Esophagus squamous epithelium (tissue), 5 donors: Measurements from ENCODE around the gene NUDCD3. TPM values are rescaled to one million over a fixed set of nuclear protein-coding genes. Genes with fewer than 3 reads are reported as not detected.

Experiments used
- DNase-seq: peaks from one replicate; lab custom pipeline; 2025; lab: John Stamatoyannopoulos, UW
- H3K27ac ChIP-seq, 4 donors: fragments of 200-600 bp; sonication (generic); one replicate each; pipeline ENCODE4 v1.5.1; 2016 to 2019; ENCODE audit warnings: mild to moderate bottlenecking in 1 of 4
- H3K27me3 ChIP-seq, 4 donors: fragments of 200-600 bp; sonication (generic); 1 replicate in 3 of 4; 2 replicates in 1 of 4; pipeline versions ENCODE4 v1.5.1 to v1.6.0; 2017 to 2021; ENCODE audit warnings: antibody characterized with exemption in 1 of 4
- H3K36me3 ChIP-seq, 3 donors: fragments of 200-600 bp; sonication (generic); one replicate each; pipeline ENCODE4 v1.5.1; 2016 to 2019
- H3K4me1 ChIP-seq, 3 donors: fragments of 200-600 bp; sonication (generic); one replicate each; pipeline ENCODE4 v1.5.1; 2017 to 2019
- H3K4me3 ChIP-seq, 4 donors: fragments of 200-600 bp; sonication (generic); 1 replicate in 3 of 4; 2 replicates in 1 of 4; pipeline ENCODE4 v1.5.1; 2016 to 2019; ENCODE audit warnings: mild to moderate bottlenecking in 2 of 4, moderate library complexity in 1 of 4
- H3K9me3 ChIP-seq, 3 donors: fragments of 200-600 bp; sonication (generic); one replicate each; pipeline ENCODE4 v1.5.1; 2016 to 2019
- POLR2A ChIP-seq, 4 donors: fragments of 450-650 bp; IDR thresholded peaks; one replicate each; pipeline ENCODE4 v1.6.1; 2017; ENCODE audit warnings: antibody characterized with exemption in 4 of 4, mild to moderate bottlenecking in 4 of 4, moderate library complexity in 3 of 4
- WGBS, 2 donors: methylation state at CpG; one replicate each; pipeline ENCODE4 v1.1.5; 2018; 5-methylcytosine and 5-hydroxymethylcytosine counted together
- intact Hi-C: fragments of 100-400 bp; cut with DNase I; formaldehyde crosslinking; loops from one replicate; pipeline ENCODE4 v1.15.0; 2022
- total RNA-seq, 4 donors: library from RNA; depleted of rRNA; stranded (reverse); fragments of >200 nt; gene quantifications; one replicate each; pipeline ENCODE4 v1.1.0, GENCODE V29; 2016
- TF ChIP-seq, protein P1 (sequence below), 6 experiments: fragments of 450-650 bp in 4 of 6; fragments of 200-600 bp in 2 of 6; sonication (generic) in 2 of 6; IDR thresholded peaks; one replicate each; pipeline ENCODE4 v1.5.1; 2016 to 2019; ENCODE audit warnings: antibody characterized with exemption in 6 of 6, mild to moderate bottlenecking in 4 of 6, moderate library complexity in 4 of 6
- donor health status: DM: yes; HTN: yes; CAD: no.

NUDCD3 gene
- total RNA-seq: 10 to 100 TPM; 33.5 to 54.0 (median 47.0) TPM

DNA sequence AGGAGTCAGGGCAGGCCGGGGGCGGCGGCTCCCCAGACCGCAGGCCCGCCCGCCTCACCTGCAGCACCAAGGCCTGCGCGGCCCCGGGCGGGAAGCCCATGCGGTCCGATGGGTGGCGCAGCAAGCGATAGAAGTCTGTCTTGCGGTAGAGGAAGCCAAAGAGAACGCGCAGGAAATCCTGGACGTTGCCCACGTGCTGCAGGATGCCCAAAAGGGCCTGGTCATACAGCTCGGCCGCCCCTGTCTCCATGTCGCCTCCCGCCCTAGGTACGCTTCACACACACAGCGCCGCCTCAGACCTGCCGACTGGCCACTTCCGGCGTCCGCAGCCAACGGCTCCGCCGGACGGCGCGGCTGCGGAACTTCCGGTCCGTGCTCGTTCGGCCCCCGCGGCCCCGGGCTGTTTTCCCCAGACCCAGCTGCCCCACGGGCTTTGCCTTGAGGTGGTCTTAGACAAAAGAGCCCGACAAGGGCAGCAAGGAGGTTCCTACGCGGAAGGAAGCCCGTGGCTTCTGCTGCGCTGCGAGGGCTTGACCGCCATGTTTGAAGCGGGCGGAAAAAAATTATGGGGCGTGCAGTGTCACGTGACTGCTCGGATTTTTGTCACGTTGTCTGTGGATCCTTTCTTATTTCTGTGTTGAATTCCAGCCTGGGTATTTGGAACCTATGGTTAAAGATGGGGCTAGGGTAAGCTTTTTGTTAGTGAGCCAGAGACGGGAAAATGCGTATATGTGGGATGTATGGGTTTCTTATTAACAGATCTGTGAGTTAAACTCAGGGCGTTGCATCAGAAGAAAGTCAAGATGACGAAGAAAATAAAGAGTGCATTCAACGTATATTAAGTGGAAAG, at the start of gene NUDCD3:
NUDCD3 (minus strand) TSS at position 308 of the 850 bp plus-strand sequence; CDS start at position 250, 58 bp downstream.
- Histone ChIP-seq H3K9me3 (no peaks in the 10 kb centered on the region), H3K27ac (peak within 1 kb of the TSS; percentile 94 to 99 (median 97)), H3K4me3 (peak within 1 kb of the TSS; percentile 60 to 85 (median 77)), H3K27me3 (peaks cover 0 to 11% (median 0%) of the 10 kb centered on the region in 4 donors), H3K36me3 (no peaks in the 10 kb centered on the region), H3K4me1 (peaks cover 6 to 47% (median 31%) of the 10 kb centered on the region in 3 donors)
- 1% methylated on average over 19 to 21 of the region's 63 CpGs for WGBS, 2 donors
- intact Hi-C loops: no loop called here
- peak in 2 of 4 donors; percentile 45 to 71 for TF ChIP-seq POLR2A (IDR thresholded peaks at IDR 0.05)
- TF ChIP-seq, protein P1, sequence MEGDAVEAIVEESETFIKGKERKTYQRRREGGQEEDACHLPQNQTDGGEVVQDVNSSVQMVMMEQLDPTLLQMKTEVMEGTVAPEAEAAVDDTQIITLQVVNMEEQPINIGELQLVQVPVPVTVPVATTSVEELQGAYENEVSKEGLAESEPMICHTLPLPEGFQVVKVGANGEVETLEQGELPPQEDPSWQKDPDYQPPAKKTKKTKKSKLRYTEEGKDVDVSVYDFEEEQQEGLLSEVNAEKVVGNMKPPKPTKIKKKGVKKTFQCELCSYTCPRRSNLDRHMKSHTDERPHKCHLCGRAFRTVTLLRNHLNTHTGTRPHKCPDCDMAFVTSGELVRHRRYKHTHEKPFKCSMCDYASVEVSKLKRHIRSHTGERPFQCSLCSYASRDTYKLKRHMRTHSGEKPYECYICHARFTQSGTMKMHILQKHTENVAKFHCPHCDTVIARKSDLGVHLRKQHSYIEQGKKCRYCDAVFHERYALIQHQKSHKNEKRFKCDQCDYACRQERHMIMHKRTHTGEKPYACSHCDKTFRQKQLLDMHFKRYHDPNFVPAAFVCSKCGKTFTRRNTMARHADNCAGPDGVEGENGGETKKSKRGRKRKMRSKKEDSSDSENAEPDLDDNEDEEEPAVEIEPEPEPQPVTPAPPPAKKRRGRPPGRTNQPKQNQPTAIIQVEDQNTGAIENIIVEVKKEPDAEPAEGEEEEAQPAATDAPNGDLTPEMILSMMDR (IDR thresholded peaks at IDR 0.05): peak in 1 of 6 experiments; percentile 11
- DNase-seq: peak; percentile 44

DNA sequence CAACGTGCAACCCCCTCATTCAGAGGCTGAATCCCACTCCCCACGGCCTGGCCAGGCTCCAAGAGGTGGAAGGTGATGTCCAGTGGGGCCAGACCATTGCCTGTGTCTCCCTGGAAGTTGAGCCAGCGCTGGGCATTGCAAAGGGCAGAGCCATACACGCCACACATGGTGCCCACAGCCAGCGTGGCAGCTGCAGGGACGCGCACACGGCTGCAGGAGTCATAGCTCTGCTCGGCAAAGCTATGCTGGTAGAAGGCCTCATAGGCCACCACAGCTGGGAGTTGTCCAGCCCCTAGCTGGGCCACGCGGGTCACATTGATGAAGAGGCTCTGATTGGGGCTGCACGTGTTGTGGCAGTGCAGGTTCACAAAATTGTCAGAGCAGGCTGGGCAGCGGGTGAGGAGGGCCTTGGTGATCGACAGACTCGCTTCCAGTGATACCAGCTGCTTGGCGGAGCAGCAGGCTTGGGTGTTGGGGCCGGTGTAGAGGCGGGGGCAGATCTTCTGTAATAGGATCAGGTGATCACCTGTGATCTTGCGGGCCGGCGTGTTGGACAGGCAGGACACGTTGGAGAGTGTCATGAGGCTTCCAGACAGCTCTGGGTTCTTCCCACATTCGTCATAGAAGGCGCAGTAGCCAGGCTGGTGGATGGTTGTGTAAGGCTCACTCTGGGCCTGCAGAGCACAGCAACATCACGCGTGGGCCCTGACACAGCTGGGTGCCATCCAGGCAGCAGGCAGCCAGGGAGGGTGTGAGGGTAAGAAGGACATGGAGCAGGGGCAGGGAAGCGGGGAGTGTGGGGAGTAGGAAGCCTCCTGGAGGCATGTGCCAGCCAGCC, 49.4 kb upstream of the NUDCD3 start:
- no peaks in the 10 kb centered on the region for H3K9me3 ChIP-seq
- no peaks in the 10 kb centered on the region for H3K27me3 ChIP-seq
- H3K36me3 ChIP-seq: no peaks in the 10 kb centered on the region
- WGBS, 2 donors: 81 to 87% methylated on average over 11 to 21 of the region's 27 CpGs
- TF ChIP-seq, protein P1 (IDR thresholded peaks at IDR 0.05): no peak
- TF ChIP-seq POLR2A (IDR thresholded peaks at IDR 0.05): no peak
- intact Hi-C loops: no loop called here
- no peak overlapping the region for H3K27ac ChIP-seq
- H3K4me1 ChIP-seq: peaks cover 15 to 35% (median 15%) of the 10 kb centered on the region in 3 donors
- H3K4me3 ChIP-seq: no peak overlapping the region
- no peak for DNase-seq

DNA sequence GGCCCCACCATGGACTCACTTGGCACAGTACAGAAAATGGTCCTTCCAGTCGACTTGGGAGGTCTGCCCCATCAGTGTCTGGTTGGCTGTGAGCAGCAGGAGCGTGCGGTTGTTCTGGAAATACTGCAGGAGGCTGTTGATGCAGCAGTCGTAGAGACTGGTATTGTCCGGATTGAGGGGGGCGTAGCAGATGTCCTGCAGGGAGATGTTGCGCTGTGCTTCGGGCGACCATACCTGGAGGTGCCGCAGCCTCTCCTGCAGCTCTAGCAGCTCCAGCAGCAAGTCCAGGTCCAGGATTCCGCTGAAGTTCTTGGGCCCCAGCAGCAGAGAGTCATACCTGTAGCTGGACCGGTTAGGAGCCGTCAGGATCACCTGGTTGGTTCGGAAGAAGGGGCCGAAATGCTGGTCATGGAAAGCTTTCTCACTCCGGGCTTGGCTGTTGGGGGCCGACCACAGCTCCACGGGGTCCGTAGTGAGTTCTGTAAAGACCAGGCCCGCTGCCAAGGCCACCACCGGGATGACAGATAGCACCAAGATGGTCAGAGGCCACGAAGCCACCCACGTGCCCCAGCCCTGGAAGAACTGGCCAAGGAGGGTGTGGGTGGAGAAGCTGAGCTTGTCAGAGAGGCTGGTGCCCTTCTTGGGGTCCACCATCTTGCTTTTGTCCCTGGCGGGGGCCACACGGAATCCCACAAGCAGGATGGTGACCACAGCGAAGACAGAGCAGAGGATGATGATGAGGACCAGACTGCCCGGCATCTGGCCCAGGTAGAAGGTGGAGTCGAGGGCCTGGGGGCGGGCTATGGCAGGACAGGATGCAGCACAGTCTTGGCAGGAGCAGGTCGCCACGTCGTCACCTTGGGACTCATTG, 48.6 kb upstream of the NUDCD3 start:
- Histone ChIP-seq H3K27me3 (no peaks in the 10 kb centered on the region), H3K9me3 (no peaks in the 10 kb centered on the region), H3K27ac (no peak overlapping the region), H3K4me1 (peaks cover 11 to 27% (median 15%) of the 10 kb centered on the region in 3 donors), H3K36me3 (no peaks in the 10 kb centered on the region), H3K4me3 (no peak overlapping the region)
- no peak for DNase-seq
- WGBS, 2 donors: 91% methylated on average over 15 of the region's 32 CpGs; no CpG with 5 or more reads in 1 of the 2 donors
- TF ChIP-seq, protein P1 (IDR thresholded peaks at IDR 0.05): no peak
- no peak for TF ChIP-seq POLR2A (IDR thresholded peaks at IDR 0.05)
- intact Hi-C loops: no loop called here

DNA sequence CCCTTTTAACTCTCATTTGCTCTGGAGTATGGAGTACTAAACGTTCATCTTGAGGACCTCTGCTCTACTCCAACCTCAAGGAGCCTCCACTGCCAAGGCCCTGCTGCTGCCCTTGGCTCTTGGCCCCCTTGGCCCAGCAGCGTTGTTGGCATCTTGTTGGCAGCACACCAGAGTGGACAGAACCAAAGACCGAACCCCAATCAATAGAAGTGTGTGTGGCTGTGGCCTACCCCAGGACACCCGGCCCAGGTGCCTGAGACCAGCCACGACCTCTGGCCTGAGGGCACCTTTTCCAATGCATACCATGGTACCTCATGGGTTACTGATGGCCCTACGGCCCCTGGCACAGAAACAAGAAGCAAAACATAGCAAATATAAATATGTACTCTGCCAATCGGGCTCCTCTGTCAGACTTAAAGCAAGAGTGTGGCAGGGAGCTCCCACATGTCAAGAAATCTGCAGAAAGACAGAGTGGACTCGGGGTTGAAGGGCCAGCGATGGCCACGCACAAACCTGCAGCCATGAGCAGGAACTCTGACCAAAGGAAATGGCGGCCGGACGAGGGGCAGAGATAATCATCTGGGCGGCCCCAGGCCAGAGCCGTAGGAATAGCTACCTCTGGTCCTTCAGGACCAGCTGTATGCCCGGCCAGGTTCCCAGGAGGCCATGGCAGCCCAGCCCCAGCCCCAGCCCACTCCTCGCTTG, 47.8 kb upstream of the NUDCD3 start:
- Histone ChIP-seq H3K9me3 (no peaks in the 10 kb centered on the region), H3K27ac (no peak overlapping the region), H3K4me3 (no peak overlapping the region), H3K4me1 (peaks cover 7 to 20% (median 11%) of the 10 kb centered on the region in 3 donors), H3K36me3 (no peaks in the 10 kb centered on the region), H3K27me3 (no peaks in the 10 kb centered on the region)
- no peak for DNase-seq
- 82 to 83% methylated on average over 9 to 10 of the region's 17 CpGs for WGBS, 2 donors
- no peak for TF ChIP-seq POLR2A (IDR thresholded peaks at IDR 0.05)
- TF ChIP-seq, protein P1 (IDR thresholded peaks at IDR 0.05): no peak
- intact Hi-C loops: no loop called here
